ENCODE measurements around the gene CDH23. TPM values are rescaled to one million over a fixed set of nuclear protein-coding genes. Genes with fewer than 3 reads are reported as not detected.

The CDH23 gene
- total and polyA plus RNA-seq, 2 of the 8 experiments (the other 6 are each of a cell fraction or from before 2014, with no cell fraction given): 1.9 to 4.9 TPM

- no peak overlapping the region for H2AK5ac ChIP-seq (ENCODE audit: low read depth, low read length)
- peaks cover 0 to 4% (median 1%) of the 10 kb centered on the region in 4 experiments; a peak in 5 of 7 replicates for H3K4me1 ChIP-seq (replicated peaks in 1 of 4; ENCODE audit: control insufficient read depth in 3 of 4, insufficient read depth in 4 of 4, low read length in 3 of 4)
- H2AFZ ChIP-seq (ENCODE audit: low read length): no peak overlapping the region
- no peaks in the 10 kb centered on the region for H3K79me2 ChIP-seq (ENCODE audit: control insufficient read depth in 1 of 2, insufficient read depth in 2 of 2, low read length in 2 of 2)
- no peak overlapping the region for H4K91ac ChIP-seq (replicated peaks; ENCODE audit: insufficient read length, low read length)
- H2BK15ac ChIP-seq (ENCODE audit: low read length): no peak overlapping the region
- FAIRE-seq (no peak), DNase-seq (ENCODE audit: low read depth in 1 of 2, low spot score in 2 of 2) (no peak)
- no peaks in the 10 kb centered on the region for H3K9me3 ChIP-seq (ENCODE audit: insufficient read depth in 2 of 2, low read depth in 1 of 2, low read length in 1 of 2)
- no peak overlapping the region for H3K56ac ChIP-seq (replicated peaks; ENCODE audit: insufficient read length, low read depth, low read length)
- no peaks in the 10 kb centered on the region for H3K23me2 ChIP-seq (ENCODE audit: low read depth, low read length)
- H2BK12ac ChIP-seq (ENCODE audit: low read depth, low read length): no peak overlapping the region
- POLR2A ChIA-PET (ENCODE audit: partially characterized antibody): no interaction called here
- 88% methylated on average over 9 of the region's 9 CpGs; no CpG with 5 or more reads in 1 of the 2 experiments for WGBS, 2 experiments (ENCODE audit: extremely low coverage in 1 of 2, insufficient coverage in 1 of 2, insufficient read length in 1 of 2, insufficient replicate concordance in 2 of 2, low coverage in 1 of 2, low lambda C conversion rate in 2 of 2, missing lambda C conversion rate in 1 of 2)
- H4K20me1 ChIP-seq (replicated peaks in 1 of 2; ENCODE audit: control insufficient read depth in 1 of 2, insufficient read depth in 2 of 2, low read length in 2 of 2): no peaks in the 10 kb centered on the region
- no peak overlapping the region for H3K27ac ChIP-seq (ENCODE audit: low read depth, low read length)
- peak overlapping the region; percentile 18; the same call in 1 of the 2 replicates for H4K8ac ChIP-seq (ENCODE audit: extremely low read depth, insufficient read depth, low read length)
- no peaks in the 10 kb centered on the region for H3K27me3 ChIP-seq (replicated peaks in 1 of 4; ENCODE audit: control insufficient read depth in 3 of 4, extremely low read depth in 1 of 4, insufficient read depth in 3 of 4, low read length in 3 of 4)
- H3K4ac ChIP-seq (replicated peaks; ENCODE audit: insufficient read length, low read depth, low read length): no peak overlapping the region
- H3K36me3 ChIP-seq (ENCODE audit: control insufficient read depth in 2 of 4, insufficient read depth in 4 of 4, low read length in 3 of 4): no peaks in the 10 kb centered on the region
- H3K14ac ChIP-seq (ENCODE audit: insufficient read length): no peak overlapping the region
- H3K79me1 ChIP-seq (ENCODE audit: low read depth, low read length): no peaks in the 10 kb centered on the region
- no peak overlapping the region for H3K18ac ChIP-seq (ENCODE audit: extremely low read depth, low read length)
- H3K4me2 ChIP-seq (ENCODE audit: insufficient read depth in 1 of 2, low read depth in 2 of 2, low read length in 2 of 2): no peak overlapping the region
- CTCF ChIA-PET (ENCODE audit: partially characterized antibody): interaction anchor here (0.5 to 1.7 kb wide), 6 partner anchors 10 to 1659 kb away, joined by 3 to 6 read pairs (median 3); no protein-coding TSS in a partner anchor
- no peak overlapping the region for H3K4me3 ChIP-seq (ENCODE audit: extremely low read depth in 1 of 4, insufficient read depth in 2 of 4, low read depth in 3 of 4, low read length in 4 of 4)
- no peak overlapping the region for H3K9ac ChIP-seq (replicated peaks in 1 of 4; ENCODE audit: extremely low read depth in 1 of 4, low read depth in 3 of 4, low read length in 3 of 4)
- H4K5ac ChIP-seq (ENCODE audit: insufficient read length, low read depth, low read length): no peak overlapping the region
- no peak overlapping the region for H3K23ac ChIP-seq (ENCODE audit: insufficient read length)
- no peak overlapping the region for H2BK120ac ChIP-seq (replicated peaks; ENCODE audit: low read depth, low read length)
- H2BK20ac ChIP-seq (ENCODE audit: low read length): no peak overlapping the region
- no peak overlapping the region for H2BK5ac ChIP-seq (ENCODE audit: low read depth, low read length)
- no peak for TF ChIP-seq POU5F1 (IDR thresholded peaks at IDR 0.05; ENCODE audit: low read depth, low read length)
- no peak for TF ChIP-seq NRF1 (IDR thresholded peaks at IDR 0.05; ENCODE audit: low read depth, low read length)
- no peak for TF ChIP-seq SAP30 (IDR thresholded peaks at IDR 0.05; ENCODE audit: insufficient read depth, insufficient replicate concordance, low read length)
- TF ChIP-seq ASH2L (IDR thresholded peaks at IDR 0.05; ENCODE audit: low read length): no peak
- no peak for TF ChIP-seq PHF8 (conservative IDR thresholded peaks at IDR 0.05; ENCODE audit: low read depth, low read length)
- TF ChIP-seq JUND (IDR thresholded peaks at IDR 0.05; ENCODE audit: low read length): no peak
- no peak for TF ChIP-seq E2F6 (IDR thresholded peaks at IDR 0.05)
- TF ChIP-seq GTF2F1 (IDR thresholded peaks at IDR 0.05; ENCODE audit: borderline replicate concordance, low read depth, low read length): no peak
- no peak for TF ChIP-seq KDM4A (IDR thresholded peaks at IDR 0.05; ENCODE audit: low read depth, low read length, severe bottlenecking)
- TF ChIP-seq BCL11A (IDR thresholded peaks at IDR 0.05; ENCODE audit: low read depth in 2 of 2, low read length in 2 of 2): no peak
- no peak for TF ChIP-seq POLR2AphosphoS5 (IDR thresholded peaks at IDR 0.05; ENCODE audit: low read depth, low read length)
- no peak for TF ChIP-seq RBBP5 (IDR thresholded peaks at IDR 0.05; ENCODE audit: borderline replicate concordance, low read depth, low read length)
- TF ChIP-seq ZNF274 (IDR thresholded peaks at IDR 0.05; ENCODE audit: borderline replicate concordance, extremely low read depth, low read length): no peak
- TF ChIP-seq CREB1 (IDR thresholded peaks at IDR 0.05): no peak
- no peak for TF ChIP-seq SIX5 (IDR thresholded peaks at IDR 0.05; ENCODE audit: low read depth, low read length)
These were observed 51.4 kb downstream of the CDH23 start for GRCh38 chr10:71448146-71448545.
